Muscle of arm (tissue), 14 donors: ENCODE results near the gene ASAH2. TPM values are rescaled to one million over a fixed set of nuclear protein-coding genes. Genes with fewer than 3 reads are reported as not detected.
"Not testable (repeated sequence)": the region's sequence is repeated elsewhere in the genome, so short reads cannot be mapped to it uniquely, and the experiment has no call there.

Experiments used
- DNase-seq: peaks from one replicate; pipeline ENCODE4 v3.0.0-alpha.2; 2013
- long read RNA-seq, 11 donors: transcript quantifications; one replicate each; lab custom pipeline, GENCODE V29; 2026
- polyA plus RNA-seq, 12 donors: library from polyadenylated mRNA; unstranded; fragments of 120-200 nt; gene quantifications; one replicate each; pipeline ENCODE4 v1.2.1, GENCODE V29; 2013; ENCODE audit not compliant: insufficient read length in 12 of 12

The ASAH2 gene
- polyA plus RNA-seq: 1 to 10 TPM in 5 of 12 donors, under 1 TPM in 5, not detected in 2; 0.31 to 3.6 (median 1.0) TPM
- long read RNA-seq, donor 1: 0 reads
- long read RNA-seq, donor 2: 0 reads
- long read RNA-seq, donor 3, partial matches to known transcripts: 0 of 1 reads
- long read RNA-seq, donor 3, other reads (novel, unspliced or antisense): 0 of 1 reads
- long read RNA-seq, donor 4: 0 reads
- long read RNA-seq, donor 5: 0 reads
- long read RNA-seq, donor 6: 0 reads
- long read RNA-seq, donor 7: 0 reads
- long read RNA-seq, donor 8: 0 reads
- long read RNA-seq, donor 9: 0 reads
- long read RNA-seq, donor 10: 0 reads
- long read RNA-seq, donor 11: 0 reads

DNA sequence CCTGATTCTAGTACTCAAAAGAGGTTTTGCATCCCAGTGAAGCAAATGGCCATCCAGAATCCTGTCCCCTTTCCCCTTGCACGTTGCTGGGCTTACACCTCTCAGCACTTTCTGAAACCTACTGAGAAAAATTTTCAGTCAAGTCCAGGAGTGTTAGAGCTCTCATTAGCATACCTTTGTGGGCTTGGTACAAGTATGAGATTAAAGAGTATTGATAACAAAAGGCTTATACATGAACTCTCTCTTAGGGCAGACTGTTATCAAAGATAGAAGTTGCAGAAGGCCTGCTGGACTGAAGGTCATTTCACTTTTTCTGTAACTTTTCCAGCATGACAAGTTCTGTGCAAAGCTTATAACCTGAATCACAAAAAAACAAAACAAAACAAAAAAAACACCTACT lies at the start of gene ASAH2:
TSS of gene ASAH2 (minus strand) at position 123 of the 400 bp plus-strand sequence. CDS start 2,906 bp downstream, outside the sequence.
- DNase-seq: no peak

DNA sequence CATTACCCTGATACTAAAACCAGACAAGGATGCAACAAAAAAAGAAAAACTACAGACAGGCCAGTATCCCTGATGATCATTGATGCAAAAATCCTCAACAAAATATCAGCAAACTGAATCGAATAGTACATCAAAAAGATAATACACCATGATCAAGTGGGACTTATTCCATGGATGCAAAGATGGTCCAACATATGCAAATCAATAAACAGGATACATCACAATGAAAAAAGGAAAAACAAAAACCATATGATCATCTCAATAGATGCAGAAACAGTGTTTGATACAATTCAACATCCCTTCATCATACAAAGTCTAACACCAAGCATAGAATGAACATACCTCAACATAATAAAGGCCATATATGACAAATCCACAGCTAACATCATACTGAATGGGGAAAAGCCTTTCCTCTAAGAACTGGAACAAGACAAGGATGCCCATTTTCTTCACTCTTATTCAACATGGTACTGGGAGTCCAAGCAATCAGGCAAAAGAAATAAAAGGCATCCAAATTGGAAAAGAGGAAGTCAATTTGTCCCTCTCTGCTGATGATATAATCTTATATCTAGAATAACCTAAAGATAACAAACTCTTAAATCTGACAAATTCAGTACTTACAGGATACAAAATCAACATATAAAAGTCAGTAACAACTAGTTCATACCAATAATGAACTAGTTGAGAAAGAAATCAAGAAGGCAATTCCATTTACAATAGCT lies 48.8 kb upstream of the ASAH2 start:
- DNase-seq: no peak

DNA sequence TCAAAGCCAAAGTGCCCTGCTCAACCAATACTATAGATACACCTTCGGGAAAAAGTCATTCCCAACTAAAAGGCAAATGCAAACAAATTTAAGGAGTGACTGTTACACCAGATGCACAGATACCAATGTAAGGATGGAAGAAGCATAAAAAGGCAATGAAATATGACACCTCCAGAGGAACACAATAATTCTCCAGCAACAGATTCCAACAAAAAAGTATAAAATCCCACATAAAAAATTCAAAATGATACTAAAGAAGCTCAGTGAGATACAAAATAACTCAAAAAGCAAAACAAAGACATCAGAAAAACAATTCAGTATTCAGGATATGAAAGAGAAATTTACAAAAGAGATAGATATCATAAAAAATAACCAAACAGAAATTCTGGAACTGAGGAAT lies 44.1 kb upstream of the ASAH2 start:
- DNase-seq: no peak

DNA sequence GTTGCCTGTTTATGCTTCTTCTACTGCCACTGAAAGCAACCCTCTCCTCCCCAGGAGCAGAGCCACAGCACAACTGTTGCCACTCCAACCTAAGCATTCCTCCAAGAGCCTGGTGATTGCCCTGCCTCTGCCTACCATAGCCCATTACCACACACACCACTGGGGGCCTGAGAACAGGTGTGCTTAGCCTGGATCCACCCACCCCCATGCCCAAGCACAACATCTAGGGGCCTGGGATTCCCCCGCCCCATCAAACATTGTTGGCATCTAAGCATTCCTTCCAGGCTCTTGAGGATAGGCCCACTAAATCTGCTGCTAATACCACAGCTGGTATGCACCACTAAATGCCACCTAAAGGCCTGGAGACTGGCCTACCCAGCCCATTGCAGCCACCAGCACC lies 43.3 kb upstream of the ASAH2 start:
- DNase-seq: no peak

DNA sequence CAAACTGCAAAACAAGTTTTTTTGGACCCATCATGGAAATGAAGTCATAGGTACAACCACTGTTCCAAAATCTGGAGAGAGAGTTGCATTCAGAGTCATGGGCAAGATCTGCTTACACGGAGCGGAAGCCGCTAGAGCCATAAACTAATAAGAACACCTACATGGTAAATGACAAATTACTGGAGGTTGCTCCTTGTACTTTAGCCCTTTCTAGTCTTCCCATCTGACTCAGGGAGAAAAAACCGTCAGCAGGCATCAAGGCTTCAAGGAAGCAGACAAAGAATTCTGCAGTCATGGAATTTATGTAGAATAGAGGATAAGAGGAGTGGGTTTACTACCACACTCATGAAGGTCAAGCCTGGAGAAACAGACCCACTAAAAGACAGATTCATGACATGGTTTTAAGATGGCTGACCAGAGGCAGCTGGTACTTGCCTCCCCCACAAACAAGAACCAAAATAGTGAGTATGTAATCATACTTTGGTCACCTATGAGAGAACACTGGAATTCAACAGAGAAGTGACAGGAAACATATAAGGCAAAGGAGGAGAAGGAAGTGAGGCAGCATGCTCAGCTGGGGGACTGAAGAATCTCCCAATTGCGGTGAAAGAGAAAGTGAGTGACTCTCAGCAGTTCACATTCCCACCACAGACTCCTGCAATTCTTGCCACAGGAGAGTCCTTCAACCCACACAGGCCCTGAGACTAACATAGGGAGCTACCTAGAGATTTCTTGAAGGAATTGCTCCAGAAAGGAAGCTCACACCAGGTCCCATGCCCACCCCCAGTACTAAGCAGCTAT lies 42.4 kb upstream of the ASAH2 start:
- no peak for DNase-seq

DNA sequence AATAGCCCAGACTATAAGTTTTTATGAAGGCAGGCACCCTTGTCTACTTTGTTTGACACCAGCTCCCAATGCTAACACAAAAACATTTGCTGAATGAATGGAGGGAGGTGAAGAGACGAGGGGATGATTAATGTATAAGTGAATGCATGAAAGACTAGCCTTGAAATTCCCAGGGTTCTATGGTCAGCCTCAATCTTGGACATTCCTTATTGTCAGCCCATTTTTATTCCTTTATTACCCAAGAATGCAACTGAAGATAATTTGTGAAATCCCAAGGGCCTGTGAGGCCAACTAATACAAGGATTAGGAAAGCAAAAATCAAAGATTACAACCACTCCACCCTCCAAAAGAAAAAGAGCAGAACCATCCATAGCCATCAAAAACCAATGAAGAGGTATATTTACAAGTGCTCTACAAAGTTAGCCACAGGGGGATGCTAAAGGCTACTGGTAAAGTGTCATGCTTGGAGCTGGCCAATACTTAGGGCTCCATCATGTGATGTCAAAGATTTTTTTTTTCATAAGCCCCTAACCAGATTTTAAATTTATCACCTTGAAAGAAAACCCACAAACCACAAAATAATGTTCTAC lies 40.0 kb upstream of the ASAH2 start:
- DNase-seq: no peak

DNA sequence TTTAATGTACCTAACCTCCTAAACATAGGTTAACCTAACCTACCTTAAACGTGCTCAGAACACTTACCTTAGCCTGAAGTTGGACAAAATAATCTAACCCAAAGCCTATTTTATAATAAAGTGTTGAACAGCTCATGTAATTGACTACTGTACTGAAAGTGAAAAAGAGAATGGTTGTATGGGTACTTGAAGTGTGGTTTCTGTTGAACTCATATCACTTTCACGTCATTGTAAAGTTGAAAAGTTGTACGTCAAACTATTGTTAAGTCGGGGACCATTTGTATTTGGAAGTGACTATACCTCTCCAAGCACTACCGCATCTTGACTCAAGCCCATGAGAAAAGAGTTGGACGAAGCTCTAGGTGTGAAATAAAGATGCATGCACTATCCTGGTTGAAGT lies 37.9 kb upstream of the ASAH2 start:
- DNase-seq: no peak

DNA sequence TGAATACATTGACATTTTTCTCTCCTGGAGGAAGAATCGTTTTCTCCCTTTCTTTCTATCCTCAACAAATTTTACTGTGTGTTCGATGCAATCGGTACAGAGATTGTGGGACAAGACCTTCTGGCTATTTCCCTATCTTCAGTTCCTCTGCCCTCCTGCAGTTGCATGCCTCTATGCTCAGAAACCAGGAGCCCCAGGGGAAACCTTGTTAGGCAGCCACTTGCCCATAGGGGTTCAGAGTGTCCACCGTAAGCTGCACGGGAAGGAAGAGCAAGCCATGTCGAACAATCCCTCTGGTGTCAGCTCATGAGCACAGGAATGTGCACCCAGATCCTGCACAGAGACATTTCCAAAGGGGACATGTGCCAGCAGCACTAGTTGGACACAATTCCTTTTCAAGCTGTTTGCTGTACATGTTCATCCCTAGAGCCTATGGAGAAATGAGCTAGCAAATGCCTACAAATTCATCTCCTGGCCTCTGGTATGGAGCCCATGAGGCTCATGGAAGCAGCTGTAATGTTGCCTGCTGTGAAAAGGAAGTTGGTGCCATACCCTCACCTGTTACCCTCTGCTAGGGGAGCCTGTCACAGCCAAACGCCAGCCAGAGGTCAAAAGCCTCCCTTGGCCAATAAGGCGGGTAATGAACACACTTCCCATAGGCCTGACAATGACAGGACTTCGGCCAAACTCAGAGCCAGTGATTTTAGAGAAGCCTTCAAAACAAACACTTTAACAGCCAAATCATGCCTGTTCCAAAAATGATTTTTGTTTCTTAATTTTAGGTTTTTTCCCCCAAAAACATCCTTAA lies 35.9 kb upstream of the ASAH2 start:
- peak; percentile 21 for DNase-seq

DNA sequence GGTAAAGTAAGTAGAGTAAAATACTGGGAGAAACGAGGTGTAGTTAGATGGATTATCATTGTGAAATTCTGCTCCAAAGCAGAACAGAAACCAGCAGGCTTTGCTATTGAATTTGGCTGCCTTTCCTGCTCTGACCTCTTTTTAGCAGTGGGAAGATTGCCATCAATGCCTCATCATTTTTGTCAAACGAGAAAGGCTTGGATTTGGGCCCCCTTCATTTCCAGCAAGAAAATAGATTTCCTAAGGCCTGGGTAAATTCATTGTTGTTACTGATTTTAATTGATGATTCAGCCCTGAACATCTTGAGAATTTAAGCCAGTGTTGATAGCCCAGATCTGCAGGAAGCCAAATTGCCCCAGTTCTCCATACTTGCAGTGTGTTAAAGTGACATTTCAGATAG lies 35.2 kb upstream of the ASAH2 start:
- peak; percentile 84 for DNase-seq

DNA sequence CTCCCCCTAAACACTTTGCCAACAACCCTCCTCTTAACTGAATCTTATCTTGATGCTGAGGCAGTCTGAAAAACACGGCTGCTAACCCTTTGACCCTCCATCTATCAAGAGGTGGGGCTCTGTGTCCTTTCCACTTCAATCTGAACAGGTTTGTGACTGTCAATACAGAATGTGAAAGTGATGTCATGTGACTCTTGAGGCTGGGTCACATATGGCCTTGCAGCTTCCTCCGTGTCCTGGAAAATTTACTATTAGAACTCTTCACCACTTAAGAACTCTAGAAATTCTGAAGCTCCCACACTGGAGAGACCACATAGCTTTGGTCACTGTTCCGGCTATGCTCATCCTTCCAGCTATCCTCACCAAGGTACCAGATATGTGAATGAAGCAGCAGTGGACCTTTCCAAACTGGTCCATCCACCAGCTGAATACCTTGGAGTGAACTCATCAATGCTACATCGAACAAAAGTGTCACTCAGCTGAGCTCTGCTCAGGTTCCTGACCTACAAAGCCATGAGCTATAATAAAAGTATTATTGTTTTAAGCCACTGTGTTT lies 30.7 kb upstream of the ASAH2 start:
- DNase-seq: no peak

DNA sequence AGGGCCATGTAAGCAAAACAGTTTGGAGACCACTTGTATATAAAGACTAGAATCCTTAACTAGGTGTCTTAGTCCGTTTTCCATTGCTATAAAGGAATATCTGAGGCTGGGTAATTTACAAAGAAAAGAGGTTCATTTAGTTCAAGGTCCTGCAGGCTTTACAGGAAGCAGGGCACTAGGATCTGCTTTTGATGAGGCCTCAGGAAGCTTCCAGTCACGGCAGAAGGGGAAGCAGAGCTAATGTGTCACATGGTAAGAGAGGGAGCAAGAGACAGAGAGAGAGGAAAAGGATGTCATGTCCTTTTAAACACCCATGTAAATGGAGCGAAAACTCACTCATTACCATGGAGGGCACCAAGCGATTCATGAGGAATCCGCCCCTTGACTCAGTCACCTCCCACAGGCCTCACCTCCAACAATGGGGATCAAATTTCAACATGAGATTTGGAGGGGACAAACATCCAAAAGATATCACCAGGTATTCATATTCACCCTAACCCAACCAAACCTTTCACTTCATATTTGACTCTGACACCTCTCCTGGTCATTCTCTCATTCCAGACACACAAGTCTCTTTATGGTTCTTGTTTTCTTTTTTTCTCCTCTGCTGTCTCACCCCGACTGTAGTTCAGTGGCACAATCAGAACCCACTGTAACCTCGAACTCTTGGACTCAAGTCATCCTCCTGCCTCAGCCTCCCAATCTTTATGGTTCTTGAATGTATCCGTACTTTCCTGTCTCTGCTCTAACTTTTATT lies 30.1 kb upstream of the ASAH2 start:
- no peak for DNase-seq

DNA sequence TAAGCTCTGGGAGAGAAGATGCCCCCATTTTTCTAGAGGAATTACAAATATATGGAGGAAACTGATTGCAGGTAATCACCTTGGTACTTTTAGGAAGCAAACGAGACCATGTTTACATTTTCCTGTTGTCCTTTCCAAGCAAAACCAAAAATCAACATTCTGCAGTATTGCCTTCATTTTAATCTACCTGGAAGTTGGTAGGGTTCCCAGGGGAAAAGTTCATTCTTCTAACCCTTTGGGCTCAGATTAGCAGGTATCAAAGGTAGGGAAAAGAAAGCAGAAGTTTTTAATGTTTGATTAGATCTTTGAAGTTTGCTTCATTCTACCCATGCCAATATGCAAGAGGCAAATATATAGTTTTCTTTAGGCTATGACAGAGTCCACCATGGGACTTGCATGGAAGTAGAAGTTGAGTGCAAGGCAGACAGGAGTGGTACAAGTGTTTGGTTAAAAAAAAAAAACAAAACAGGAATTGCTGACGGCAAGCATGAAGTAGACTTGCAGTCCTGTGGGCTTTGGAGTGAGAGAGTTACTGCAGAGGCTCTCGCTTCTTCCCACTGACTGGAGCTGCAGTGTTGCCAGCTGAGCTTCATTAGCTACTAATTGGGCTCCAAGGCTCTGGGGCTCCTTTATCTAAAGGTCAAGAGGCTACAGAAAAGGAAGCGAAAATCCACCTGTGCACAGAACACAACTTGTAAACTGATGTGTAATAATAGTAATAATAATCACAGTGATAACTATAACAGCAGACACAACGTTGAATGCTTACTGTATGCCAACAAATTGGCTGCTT lies 28.9 kb upstream of the ASAH2 start:
- no peak for DNase-seq

DNA sequence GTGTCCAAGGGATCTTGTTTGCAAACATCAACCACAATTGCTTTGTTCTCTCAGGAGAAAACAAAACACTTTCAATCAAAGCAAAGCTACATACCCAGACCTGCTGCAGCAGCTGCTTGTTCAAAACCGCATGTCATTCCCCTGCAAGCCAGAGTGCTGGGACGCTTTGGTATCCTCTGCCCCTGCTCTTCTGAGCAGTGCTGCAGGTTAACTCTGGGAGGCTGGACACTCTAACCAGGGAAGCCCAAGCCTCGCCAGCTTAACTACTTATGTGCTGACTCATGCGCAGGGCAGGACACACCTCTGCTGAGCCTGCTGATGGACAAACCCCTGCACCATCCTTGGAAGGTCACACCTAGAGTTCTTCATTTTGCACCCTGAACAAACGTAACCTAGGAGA lies 28.2 kb upstream of the ASAH2 start:
- no peak for DNase-seq

DNA sequence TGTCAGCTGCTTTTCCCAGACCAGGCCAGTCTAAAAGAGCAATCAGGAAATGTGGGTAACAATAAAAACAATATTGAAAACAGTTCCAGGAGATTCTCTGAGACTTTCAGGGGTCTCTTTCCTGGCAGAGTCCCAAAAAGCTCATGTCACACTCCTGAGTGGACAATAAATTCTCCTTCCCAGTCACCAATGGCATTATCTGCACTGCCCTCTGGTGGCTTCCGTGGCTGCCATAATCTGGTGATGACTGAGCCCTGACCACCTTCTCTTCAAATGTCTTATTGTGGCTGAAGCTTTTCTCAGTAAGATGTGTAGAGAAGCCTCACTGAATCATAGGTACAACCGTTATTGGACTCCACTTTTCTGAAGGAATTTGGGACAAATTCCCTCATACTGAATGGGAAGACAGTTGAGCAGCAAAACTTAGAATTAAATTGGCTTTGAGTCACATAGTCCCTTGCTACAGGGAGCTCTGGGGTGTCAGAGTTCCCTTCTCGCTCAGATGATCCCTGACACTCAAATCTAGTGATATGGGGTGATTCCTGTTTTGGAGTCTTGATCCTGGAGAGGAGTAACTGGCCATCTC lies 24.4 kb upstream of the ASAH2 start:
- DNase-seq: peak; percentile 8

DNA sequence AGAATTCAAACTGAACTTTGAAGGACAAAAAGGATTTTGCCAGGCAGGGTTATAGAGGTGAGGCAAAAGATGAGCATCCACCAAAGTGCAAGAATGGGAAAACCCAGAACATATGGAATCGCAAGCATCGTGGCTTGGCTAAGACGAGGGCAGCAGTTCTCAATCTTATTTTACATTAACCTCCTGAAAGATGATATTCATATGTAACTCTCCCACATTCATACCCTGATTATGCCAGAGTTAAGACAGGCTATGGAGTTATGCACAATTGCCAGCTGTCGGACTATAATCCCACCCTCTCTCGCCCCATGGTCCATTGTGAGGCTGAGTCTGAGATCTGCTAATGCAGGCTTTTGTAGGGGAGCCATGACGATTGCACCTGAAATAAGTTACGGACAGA lies 21.2 kb upstream of the ASAH2 start:
- no peak for DNase-seq

DNA sequence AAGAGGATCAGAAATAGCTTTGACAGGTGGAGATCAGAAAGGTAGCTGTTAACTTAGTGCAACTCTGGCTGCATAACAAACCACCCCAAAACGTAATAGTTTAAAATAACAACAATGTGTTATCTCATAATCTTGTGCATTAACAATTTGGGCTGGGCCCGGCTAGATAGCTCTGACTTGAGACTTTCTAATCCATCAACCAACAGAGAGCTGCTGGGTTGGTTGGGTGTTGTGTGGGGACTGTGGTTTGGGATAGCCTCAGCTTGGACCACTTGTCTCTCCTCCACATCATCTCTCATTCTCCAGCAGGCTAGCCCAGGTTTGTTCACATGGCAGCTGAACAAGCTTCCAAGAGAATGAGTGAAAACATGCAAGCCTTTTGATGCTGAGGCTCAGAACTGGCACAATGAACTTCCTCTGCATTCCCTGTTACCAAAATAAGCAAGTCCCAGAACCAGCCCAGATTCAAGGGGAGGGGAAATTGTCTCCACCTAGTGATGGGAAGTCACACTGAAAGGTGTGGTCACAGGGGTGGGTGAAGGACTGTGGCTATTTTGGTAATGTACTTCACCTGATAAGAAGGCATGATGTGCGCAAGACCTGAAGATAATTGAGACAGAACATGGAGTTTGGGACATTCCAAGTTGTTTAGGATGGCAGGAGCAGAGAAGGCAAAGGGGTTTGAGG lies 20.4 kb upstream of the ASAH2 start:
- DNase-seq: no peak

DNA sequence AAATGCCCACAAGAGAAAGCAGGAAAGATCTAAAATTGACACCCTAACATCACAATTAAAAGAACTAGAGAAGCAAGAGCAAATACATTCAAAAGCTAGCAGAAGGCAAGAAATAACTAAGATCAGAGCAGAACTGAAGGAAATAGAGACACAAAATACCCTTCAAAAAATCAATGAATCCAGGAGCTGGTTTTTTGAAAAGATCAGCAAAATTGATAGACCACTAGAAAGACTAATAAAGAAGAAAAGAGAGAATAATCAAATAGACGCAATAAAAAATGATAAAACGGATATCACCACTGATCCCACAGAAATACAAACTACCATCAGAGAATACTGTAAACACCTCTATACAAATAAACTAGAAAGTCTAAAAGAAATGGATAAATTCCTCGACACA lies 16.6 kb upstream of the ASAH2 start:
- not testable (repeated sequence) for DNase-seq

DNA sequence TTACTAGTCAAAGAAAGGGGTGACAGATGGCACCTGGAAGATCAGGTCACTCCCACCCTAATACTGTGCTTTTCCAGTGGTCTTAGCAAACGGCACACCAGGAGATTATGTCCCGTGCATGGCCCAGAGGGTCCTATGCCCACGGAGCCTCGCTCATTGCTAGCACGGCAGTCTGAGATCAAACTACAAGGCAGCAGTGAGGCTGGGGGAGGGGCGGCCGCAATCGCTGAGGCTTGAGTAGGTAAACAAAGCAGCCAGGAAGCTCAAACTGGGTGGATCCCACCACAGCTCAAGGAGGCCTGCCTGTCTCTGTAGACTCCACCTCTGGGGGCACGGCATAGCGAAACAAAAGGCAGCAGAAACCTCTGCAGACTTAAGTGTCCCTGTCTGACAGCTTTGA lies 11.3 kb upstream of the ASAH2 start:
- DNase-seq: not testable (repeated sequence)
